SK-N-SH treated with all-trans-retinoic acid at 6 μM for 48 hours (cell line): ENCODE results near the gene HSPA4.

Experiments
- ATAC-seq: fragments of 200-7000 bp; cut with Tn5 transposase; 3 replicates; pipeline ENCODE4 v1.9.1; 2020; ENCODE audit warnings: mild to moderate bottlenecking, moderate library complexity
- ARNTL ChIP-seq: fragments of 450-650 bp; formaldehyde crosslinking; IDR thresholded peaks from 2 replicates; pipeline ENCODE4 v1.5.0; 2020; ENCODE audit warnings: low read depth, mild to moderate bottlenecking, moderate library complexity, borderline replicate concordance
- BACH2 ChIP-seq: fragments of 250-450 bp; sonication (Bioruptor Pico); IDR thresholded peaks from 2 replicates; pipeline ENCODE4 v1.9.0; 2021; ENCODE audit warnings: mild to moderate bottlenecking, borderline replicate concordance
- ESRRG ChIP-seq: fragments of 250-450 bp; sonication (Bioruptor Pico); IDR thresholded peaks from 2 replicates; pipeline ENCODE4 v1.6.1; 2021; ENCODE audit warnings: mild to moderate bottlenecking
- ISL1 ChIP-seq: fragments of 250-450 bp; sonication (Bioruptor Pico); IDR thresholded peaks from 2 replicates; pipeline ENCODE4 v2.1.2; 2022; ENCODE audit warnings: mild to moderate bottlenecking, moderate library complexity
- OSR1 ChIP-seq: fragments of 250-450 bp; sonication (Bioruptor Pico); IDR thresholded peaks from 2 replicates; pipeline ENCODE4 v1.8.0; 2022; ENCODE audit warnings: moderate library complexity, mild to moderate bottlenecking, inconsistent platforms
- POU6F1 ChIP-seq: fragments of 250-450 bp; sonication (Bioruptor Pico); IDR thresholded peaks from 2 replicates; pipeline ENCODE4 v1.8.0; 2021; ENCODE audit warnings: low read depth, mild to moderate bottlenecking, moderate library complexity, borderline replicate concordance
- RARB ChIP-seq: fragments of 250-450 bp; sonication (Bioruptor Pico); IDR thresholded peaks from 2 replicates; pipeline ENCODE4 v1.8.0; 2021; ENCODE audit warnings: mild to moderate bottlenecking, moderate library complexity
- SNAI2 ChIP-seq: fragments of 250-450 bp; sonication (Bioruptor Pico); IDR thresholded peaks from 2 replicates; pipeline ENCODE4 v1.5.0; 2020; ENCODE audit warnings: mild to moderate bottlenecking, moderate library complexity
- TCF4 ChIP-seq: fragments of 250-450 bp; sonication (Bioruptor Pico); IDR thresholded peaks from 2 replicates; pipeline ENCODE4 v1.8.0; 2021; ENCODE audit warnings: mild to moderate bottlenecking, moderate library complexity, borderline replicate concordance
- TOX ChIP-seq: fragments of 250-450 bp; sonication (Bioruptor Pico); IDR thresholded peaks from 2 replicates; pipeline ENCODE4 v1.8.0; 2021; ENCODE audit warnings: mild to moderate bottlenecking, moderate library complexity, borderline replicate concordance
- ZC3H10 ChIP-seq: fragments of 250-450 bp; sonication (Bioruptor Pico); IDR thresholded peaks from 2 replicates; pipeline ENCODE4 v1.5.1; 2021; ENCODE audit warnings: mild to moderate bottlenecking, moderate library complexity
- ZFP3 ChIP-seq: fragments of 250-450 bp; sonication (Bioruptor Pico); IDR thresholded peaks from 2 replicates; pipeline ENCODE4 v1.5.0; 2020; ENCODE audit warnings: mild to moderate bottlenecking, moderate library complexity
- ZFP30 ChIP-seq: fragments of 450-650 bp; formaldehyde crosslinking; IDR thresholded peaks from 2 replicates; pipeline ENCODE4 v1.5.0; 2022; ENCODE audit warnings: mild to moderate bottlenecking, moderate library complexity
- ZNF565 ChIP-seq: fragments of 450-650 bp; formaldehyde crosslinking; conservative IDR thresholded peaks from 2 replicates; pipeline ENCODE4 v1.5.0; 2020; ENCODE audit warnings: low read depth, mild to moderate bottlenecking, moderate library complexity
- ZNF70 ChIP-seq: fragments of 450-650 bp; formaldehyde crosslinking; IDR thresholded peaks from 2 replicates; pipeline ENCODE4 v1.5.0; 2020; ENCODE audit warnings: mild to moderate bottlenecking, moderate library complexity
- ZNF8 ChIP-seq: fragments of 450-650 bp; formaldehyde crosslinking; IDR thresholded peaks from 2 replicates; pipeline ENCODE4 v1.5.0; 2020; ENCODE audit warnings: mild to moderate bottlenecking, moderate library complexity
- TF ChIP-seq, protein P1 (sequence below): fragments of 250-450 bp; sonication (Bioruptor Pico); IDR thresholded peaks from 2 replicates; pipeline ENCODE4 v1.8.0; 2020; ENCODE audit warnings: mild to moderate bottlenecking, moderate library complexity, borderline replicate concordance
- TF ChIP-seq, protein P2 (sequence below): fragments of 250-450 bp; sonication (Bioruptor Pico); IDR thresholded peaks from 2 replicates; pipeline ENCODE4 v1.5.0; 2020; ENCODE audit warnings: mild to moderate bottlenecking, moderate library complexity
- TF ChIP-seq, protein P3 (sequence below): fragments of 250-450 bp; sonication (Bioruptor Pico); IDR thresholded peaks from 2 replicates; pipeline ENCODE4 v1.5.1; 2021; ENCODE audit warnings: mild to moderate bottlenecking, moderate library complexity

HSPA4 gene

DNA sequence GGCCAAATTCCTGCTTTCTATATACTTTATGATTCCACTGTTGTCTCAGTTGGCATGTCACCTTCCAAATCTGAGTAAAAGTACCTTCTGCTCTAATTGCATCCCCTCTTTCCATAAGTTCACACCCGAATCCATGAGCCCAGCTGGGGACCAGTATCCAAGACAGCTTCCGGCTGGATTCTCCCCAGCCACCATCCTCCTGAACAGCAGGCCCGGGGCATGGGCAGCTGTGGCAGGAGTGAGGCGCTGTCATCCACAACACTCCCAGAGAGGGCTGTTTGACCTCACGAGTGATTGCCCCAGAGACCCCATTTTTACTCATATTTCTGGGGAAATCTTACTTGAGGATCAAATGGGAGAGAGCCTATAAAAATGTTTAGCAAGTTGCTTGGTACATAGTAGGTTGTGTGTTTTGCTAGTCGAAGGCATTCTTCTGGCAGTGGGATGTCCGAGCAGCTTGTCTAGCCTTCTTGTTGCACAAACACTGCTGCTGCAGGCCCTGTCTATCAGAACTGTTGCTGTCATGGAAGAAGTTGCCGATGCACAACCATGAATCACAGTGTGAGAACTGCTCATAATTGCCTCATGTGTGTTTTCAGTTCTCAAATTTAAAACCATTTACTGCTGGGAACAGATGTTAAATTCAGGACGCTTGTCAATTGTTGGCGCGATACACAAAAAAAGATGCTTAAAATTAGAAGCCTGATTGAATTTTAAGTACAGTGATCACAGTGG is 93.8 kb downstream of the HSPA4 start (continued):
- TF ChIP-seq ZNF565 (CRISPR knock-in tag), result no peak
- no peak for TF ChIP-seq ISL1 (CRISPR knock-in tag)

GRCh38 chr5:133147411-133147810 is 95.6 kb downstream of the HSPA4 start:
- no peak for ATAC-seq
- TF ChIP-seq ESRRG (CRISPR knock-in tag) (no peak), POU6F1 (CRISPR knock-in tag) (no peak), ARNTL (CRISPR knock-in tag) (no peak), ZFP3 (no peak), BACH2 (CRISPR knock-in tag) (no peak), OSR1 (CRISPR knock-in tag) (no peak), RARB (CRISPR knock-in tag) (no peak), TCF4 (no peak), ZNF8 (CRISPR knock-in tag) (no peak), TOX (CRISPR knock-in tag) (no peak), ZC3H10 (CRISPR knock-in tag) (no peak), ZFP30 (no peak), ISL1 (CRISPR knock-in tag) (no peak), ZNF70 (CRISPR knock-in tag) (no peak)
- TF ChIP-seq, protein P1, sequence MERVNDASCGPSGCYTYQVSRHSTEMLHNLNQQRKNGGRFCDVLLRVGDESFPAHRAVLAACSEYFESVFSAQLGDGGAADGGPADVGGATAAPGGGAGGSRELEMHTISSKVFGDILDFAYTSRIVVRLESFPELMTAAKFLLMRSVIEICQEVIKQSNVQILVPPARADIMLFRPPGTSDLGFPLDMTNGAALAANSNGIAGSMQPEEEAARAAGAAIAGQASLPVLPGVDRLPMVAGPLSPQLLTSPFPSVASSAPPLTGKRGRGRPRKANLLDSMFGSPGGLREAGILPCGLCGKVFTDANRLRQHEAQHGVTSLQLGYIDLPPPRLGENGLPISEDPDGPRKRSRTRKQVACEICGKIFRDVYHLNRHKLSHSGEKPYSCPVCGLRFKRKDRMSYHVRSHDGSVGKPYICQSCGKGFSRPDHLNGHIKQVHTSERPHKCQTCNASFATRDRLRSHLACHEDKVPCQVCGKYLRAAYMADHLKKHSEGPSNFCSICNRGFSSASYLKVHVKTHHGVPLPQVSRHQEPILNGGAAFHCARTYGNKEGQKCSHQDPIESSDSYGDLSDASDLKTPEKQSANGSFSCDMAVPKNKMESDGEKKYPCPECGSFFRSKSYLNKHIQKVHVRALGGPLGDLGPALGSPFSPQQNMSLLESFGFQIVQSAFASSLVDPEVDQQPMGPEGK (CRISPR knock-in tag), result no peak

GRCh38 chr5:133147815-133148567 is 96.2 kb downstream of the HSPA4 start:
- no peak for TF ChIP-seq ARNTL (CRISPR knock-in tag)
- TF ChIP-seq POU6F1 (CRISPR knock-in tag), result no peak
- no peak for TF ChIP-seq ZNF8 (CRISPR knock-in tag)
- TF ChIP-seq, all 23 proteins: peak for 0
- no peak for ATAC-seq

- no peak for ATAC-seq
- TF ChIP-seq SNAI2 (CRISPR knock-in tag), result no peak
- TF ChIP-seq ARNTL (CRISPR knock-in tag), result no peak
- no peak for TF ChIP-seq ZC3H10 (CRISPR knock-in tag)
- no peak for TF ChIP-seq ESRRG (CRISPR knock-in tag)
- no peak for TF ChIP-seq ZFP30
- TF ChIP-seq, protein P2, sequence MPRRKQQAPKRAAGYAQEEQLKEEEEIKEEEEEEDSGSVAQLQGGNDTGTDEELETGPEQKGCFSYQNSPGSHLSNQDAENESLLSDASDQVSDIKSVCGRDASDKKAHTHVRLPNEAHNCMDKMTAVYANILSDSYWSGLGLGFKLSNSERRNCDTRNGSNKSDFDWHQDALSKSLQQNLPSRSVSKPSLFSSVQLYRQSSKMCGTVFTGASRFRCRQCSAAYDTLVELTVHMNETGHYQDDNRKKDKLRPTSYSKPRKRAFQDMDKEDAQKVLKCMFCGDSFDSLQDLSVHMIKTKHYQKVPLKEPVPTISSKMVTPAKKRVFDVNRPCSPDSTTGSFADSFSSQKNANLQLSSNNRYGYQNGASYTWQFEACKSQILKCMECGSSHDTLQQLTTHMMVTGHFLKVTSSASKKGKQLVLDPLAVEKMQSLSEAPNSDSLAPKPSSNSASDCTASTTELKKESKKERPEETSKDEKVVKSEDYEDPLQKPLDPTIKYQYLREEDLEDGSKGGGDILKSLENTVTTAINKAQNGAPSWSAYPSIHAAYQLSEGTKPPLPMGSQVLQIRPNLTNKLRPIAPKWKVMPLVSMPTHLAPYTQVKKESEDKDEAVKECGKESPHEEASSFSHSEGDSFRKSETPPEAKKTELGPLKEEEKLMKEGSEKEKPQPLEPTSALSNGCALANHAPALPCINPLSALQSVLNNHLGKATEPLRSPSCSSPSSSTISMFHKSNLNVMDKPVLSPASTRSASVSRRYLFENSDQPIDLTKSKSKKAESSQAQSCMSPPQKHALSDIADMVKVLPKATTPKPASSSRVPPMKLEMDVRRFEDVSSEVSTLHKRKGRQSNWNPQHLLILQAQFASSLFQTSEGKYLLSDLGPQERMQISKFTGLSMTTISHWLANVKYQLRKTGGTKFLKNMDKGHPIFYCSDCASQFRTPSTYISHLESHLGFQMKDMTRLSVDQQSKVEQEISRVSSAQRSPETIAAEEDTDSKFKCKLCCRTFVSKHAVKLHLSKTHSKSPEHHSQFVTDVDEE, result no peak
- no peak for TF ChIP-seq ZNF8 (CRISPR knock-in tag)
- no peak for TF ChIP-seq ZFP3
- TF ChIP-seq, protein P1 (CRISPR knock-in tag), result no peak
- TF ChIP-seq OSR1 (CRISPR knock-in tag), result no peak
- TF ChIP-seq ZNF565 (CRISPR knock-in tag), result no peak
- no peak for TF ChIP-seq POU6F1 (CRISPR knock-in tag)
- TF ChIP-seq BACH2 (CRISPR knock-in tag), result no peak
- TF ChIP-seq, protein P3, sequence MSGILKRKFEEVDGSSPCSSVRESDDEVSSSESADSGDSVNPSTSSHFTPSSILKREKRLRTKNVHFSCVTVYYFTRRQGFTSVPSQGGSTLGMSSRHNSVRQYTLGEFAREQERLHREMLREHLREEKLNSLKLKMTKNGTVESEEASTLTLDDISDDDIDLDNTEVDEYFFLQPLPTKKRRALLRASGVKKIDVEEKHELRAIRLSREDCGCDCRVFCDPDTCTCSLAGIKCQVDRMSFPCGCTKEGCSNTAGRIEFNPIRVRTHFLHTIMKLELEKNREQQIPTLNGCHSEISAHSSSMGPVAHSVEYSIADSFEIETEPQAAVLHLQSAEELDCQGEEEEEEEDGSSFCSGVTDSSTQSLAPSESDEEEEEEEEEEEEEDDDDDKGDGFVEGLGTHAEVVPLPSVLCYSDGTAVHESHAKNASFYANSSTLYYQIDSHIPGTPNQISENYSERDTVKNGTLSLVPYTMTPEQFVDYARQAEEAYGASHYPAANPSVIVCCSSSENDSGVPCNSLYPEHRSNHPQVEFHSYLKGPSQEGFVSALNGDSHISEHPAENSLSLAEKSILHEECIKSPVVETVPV (CRISPR knock-in tag), result no peak
- TF ChIP-seq TCF4, result no peak
Measured at GRCh38 chr5:133149345-133149744, 97.5 kb downstream of the HSPA4 start.
